Omental fat pad (tissue), 4 donors: ENCODE results near the gene ARHGAP26. TPM values are rescaled to one million over a fixed set of nuclear protein-coding genes. Genes with fewer than 3 reads are reported as not detected.
A peak's percentile ranks its signal among the peaks of the same experiment; 100 is the strongest.

Experiments used
- ATAC-seq: fragments of 150-250 bp; one replicate; pipeline ENCODE4 v1.9.1; 2016; ENCODE audit warnings: mild to moderate bottlenecking, moderate library complexity; ENCODE audit not compliant: low FRiP score
- DNase-seq: peaks from one replicate; pipeline ENCODE4 v3.0.0-alpha.2; 2019; ENCODE audit warnings: low spot score
- CTCF ChIP-seq, 3 donors: fragments of 450-650 bp; IDR thresholded peaks; one replicate each; pipeline ENCODE4 v1.5.1; 2016 to 2017; ENCODE audit warnings: antibody characterized with exemption in 3 of 3, mild to moderate bottlenecking in 3 of 3, moderate library complexity in 2 of 3
- total RNA-seq, 4 donors: library from RNA; depleted of rRNA; stranded (reverse); fragments of >200 nt; gene quantifications; one replicate each; pipeline ENCODE4 v1.1.0, GENCODE V29; 2016

ARHGAP26 gene
- total RNA-seq, 4 donors from 2014 or later: 40.4 to 134 (median 63.6) TPM

DNA sequence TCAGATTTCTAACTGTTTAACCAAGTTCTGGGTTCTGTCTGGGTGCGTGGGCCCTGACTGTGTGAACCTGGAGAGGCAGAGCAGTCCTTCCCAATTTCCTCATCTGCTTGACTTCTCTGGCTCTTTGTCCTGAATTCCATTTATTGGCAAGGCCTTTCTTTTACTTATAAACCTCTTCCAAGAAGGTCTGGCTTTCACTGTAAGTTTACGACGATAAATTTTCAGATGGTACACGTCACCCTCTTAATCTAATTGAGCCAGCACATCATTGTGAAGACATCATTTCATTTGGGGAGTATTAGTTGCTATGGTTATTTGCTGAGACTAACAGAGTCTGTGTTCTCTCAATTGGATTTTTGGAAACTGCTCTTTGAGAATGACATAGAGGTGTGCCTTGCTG is 92.4 kb downstream of the ARHGAP26 start:
- ATAC-seq (peak; percentile 84), DNase-seq (no peak)
- no peak for TF ChIP-seq CTCF (IDR thresholded peaks at IDR 0.05)

DNA sequence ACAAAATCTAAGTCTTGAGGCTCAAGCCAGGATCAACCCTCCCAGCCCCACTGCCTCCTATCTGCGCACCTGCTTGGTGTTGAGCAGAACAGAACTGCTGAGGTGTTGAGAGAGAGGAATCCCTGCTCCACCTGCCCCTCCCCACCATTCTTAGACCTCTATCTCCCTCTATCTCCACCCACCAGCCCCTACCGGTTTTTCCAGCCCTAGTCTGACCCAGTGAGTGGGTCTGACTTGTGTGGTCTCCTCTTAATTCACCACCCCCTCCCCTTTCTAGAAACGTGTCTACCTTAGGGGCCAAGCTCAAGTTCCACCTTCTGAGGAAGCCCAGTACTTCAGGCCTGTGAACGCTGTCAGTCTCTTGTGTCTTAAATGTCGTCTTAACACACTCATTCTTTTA is 93.7 kb downstream of the ARHGAP26 start:
- ATAC-seq (no peak), DNase-seq (no peak)
- no peak for TF ChIP-seq CTCF (IDR thresholded peaks at IDR 0.05)

- ATAC-seq: no peak
- no peak for TF ChIP-seq CTCF (IDR thresholded peaks at IDR 0.05)
- DNase-seq: no peak
Observed at GRCh38 chr5:142864290-142865260, 94.4 kb downstream of the ARHGAP26 start.

GRCh38 chr5:142865631-142866030 is 95.5 kb downstream of the ARHGAP26 start:
- ATAC-seq (no peak), DNase-seq (no peak)
- TF ChIP-seq CTCF (IDR thresholded peaks at IDR 0.05): no peak

DNA sequence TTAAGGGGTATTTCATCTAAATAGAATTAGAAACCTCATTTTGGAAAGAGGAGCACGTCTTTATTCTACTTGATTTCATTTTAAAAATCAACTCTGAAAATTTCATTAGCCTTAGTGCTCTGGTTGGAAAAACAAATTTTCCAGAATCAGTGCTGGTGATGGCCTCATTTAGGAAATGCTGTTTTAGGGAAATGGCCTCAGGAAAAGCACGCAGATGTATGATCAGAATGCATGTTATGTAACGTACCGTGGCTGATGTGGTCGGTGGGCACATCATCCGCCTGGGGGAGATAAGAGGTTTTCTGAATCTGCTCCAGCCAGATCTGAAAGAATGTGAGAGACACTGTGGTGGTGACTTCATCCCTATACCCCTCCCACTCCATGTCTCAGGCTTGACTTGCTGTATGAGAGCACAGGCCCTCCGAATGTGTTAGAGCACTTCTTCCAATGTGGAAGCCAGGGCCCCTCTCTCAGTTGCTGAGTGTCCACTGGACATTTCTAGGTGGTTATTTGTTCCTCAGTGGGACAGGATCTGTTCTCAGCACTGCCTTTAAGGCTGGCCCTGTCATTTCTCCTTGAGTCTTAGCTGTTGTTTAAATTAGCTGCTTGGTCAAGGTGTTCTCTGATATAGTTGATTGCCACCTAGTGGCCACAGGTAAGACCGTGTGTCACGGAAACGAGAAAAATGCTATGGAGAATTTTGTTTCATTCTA is 96.5 kb downstream of the ARHGAP26 start:
- peak; percentile 25 for ATAC-seq
- no peak for DNase-seq
- peak in 2 of 3 donors; percentile 28 to 34 for TF ChIP-seq CTCF (IDR thresholded peaks at IDR 0.05)

DNA sequence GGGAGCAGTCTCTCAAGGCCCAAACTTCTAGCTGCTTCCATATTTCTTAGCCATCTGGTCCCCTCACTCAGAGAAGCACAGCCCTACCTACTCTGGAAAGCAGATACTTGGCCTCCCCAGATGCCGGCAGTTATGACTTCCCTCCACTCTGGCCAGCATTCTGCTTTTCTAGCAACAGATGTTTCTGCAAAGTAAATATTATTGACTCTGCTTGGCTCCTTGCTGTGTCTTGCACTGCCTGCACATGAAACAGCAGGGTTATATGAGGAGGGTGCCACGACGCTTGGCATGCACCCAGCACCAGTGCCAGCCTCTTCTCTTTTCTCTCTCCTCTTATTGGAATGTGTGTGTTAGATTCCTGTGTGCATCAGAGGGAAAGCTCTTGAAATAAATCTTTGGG is 99.7 kb downstream of the ARHGAP26 start:
- DNase-seq: no peak
- ATAC-seq: no peak
- TF ChIP-seq CTCF (IDR thresholded peaks at IDR 0.05): no peak
